Measurements from ENCODE around the gene IDS. TPM values are rescaled to one million over a fixed set of nuclear protein-coding genes. Genes with fewer than 3 reads are reported as not detected.

Gene IDS
- total RNA-seq, 1 donor from 2014 or later: 25.3 TPM

GRCh38 chrX:149433051-149433450 is 72.1 kb downstream of the IDS start:
- Mint-ChIP-seq H3K27ac (ENCODE audit: unreplicated experiment) (no peak overlapping the region), H3K36me3 (ENCODE audit: low read depth) (peaks cover 3% of the 10 kb centered on the region), H3K4me3 (no peak overlapping the region), H3K4me1 (no peaks in the 10 kb centered on the region), H3K9me3 (peaks cover 5% of the 10 kb centered on the region), H3K27me3 (ENCODE audit: low read depth) (no peaks in the 10 kb centered on the region)
- TF ChIP-seq CTCF (conservative IDR thresholded peaks at IDR 0.05): no peak
- no peak for DNase-seq (ENCODE audit: low read depth, low spot score)

Other genes starting within 250 kb of the IDS start
- gene EOLA1, start 35.7 kb upstream of the IDS start, total RNA-seq: 14.5 and 14.6 TPM in 2 replicates
- gene HSFX3, start 44.6 kb upstream of the IDS start, total RNA-seq: not detected in 2 replicates
- not detected in 2 replicates for gene MAGEA9B, start 82.2 kb upstream of the IDS start, total RNA-seq
- gene HSFX2, start 90.0 kb upstream of the IDS start, total RNA-seq: not detected in 2 replicates
- 28.5 and 29.0 TPM in 2 replicates for gene TMEM185A, start 126.5 kb upstream of the IDS start, total RNA-seq
- gene MAGEA11, start 206.8 kb upstream of the IDS start, total RNA-seq: not detected in 2 replicates

All from neural crest cell (in vitro differentiated cells).